NK-92 treated with Interleukin-12 subunit alpha and Interleukin-12 subunit beta, amount 100 ng/mL, for 24 hours (cell line): ENCODE data around the gene EEPD1.

Source experiments
- DNase-seq: peaks from one replicate; lab custom pipeline; 2025; lab: John Stamatoyannopoulos, UW

EEPD1 gene

GRCh38 chr7:36155811-36156361, 2.8 kb downstream of the EEPD1 start:
- DNase-seq, result no peak

DNA sequence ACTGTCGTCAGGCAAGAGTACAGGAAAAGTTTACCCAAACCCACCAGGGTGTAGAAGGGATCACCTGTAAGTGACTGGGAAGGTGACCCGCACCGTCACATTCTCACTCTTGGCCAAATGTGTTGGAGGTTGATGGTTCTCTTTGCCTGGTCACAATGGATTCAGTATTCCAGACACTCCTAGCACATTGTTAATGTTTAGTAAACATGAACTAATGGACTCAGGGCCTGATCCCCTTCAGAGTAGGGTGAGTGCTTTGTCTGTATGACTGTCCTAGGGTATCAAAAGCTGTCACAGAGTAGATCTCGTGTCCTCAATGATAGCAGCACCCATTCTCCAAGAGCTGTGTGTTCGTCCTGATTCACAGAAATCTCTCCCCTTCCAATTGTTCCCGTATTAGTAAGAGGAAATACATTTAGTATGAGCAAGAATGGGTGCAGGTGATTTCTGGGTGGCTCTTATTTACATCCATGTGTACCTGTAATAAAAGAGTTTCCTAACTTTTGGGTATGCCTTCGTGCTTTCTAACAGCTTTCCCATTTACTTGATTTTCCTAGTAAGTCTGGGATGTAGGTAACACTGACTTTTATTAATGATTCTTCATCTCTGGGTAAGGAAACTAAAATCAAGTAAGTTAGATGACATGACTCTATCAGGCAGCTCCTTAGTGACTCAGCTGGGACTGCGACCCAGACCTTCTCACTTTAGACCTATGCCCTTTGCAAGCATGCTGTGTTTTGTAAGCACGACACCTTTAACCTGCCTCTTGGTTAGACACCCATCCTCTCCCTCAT, 4.7 kb downstream of the EEPD1 start:
- no peak for DNase-seq

DNA sequence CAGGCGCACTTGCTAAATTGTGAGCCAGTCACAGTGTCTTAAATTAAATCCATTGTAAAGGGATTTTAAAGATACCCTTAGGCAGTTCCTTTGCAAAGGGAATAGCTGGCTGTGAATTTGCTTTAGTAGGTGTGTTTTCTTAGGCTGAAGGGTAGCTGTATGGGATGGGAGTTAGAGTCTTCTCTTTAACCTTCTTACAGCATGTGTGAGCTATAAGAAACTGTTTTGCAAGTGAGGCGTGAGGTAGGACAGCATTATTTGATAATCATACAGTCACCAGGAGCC, 5.2 kb downstream of the EEPD1 start:
- no peak for DNase-seq

DNA sequence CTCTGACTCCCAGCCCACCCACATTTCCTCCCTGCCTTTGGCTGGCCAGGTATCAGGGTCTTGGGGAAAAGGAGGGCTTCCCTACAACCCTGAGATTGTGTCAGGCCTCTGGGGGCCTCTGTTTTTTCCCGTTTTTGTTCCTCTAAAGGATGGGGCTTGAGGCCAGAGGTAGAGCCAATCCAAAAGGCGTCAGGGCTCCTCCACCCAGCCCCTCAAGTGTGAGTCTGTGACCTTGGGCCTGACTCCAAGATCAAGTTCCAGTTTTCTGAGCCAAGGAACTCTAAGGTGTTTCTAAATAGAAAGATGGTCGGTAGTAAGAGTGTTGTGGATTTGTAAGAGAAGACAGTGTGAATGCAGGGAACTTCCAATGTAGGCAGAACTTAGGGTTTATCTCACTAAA, 6.6 kb downstream of the EEPD1 start:
- no peak for DNase-seq

DNA sequence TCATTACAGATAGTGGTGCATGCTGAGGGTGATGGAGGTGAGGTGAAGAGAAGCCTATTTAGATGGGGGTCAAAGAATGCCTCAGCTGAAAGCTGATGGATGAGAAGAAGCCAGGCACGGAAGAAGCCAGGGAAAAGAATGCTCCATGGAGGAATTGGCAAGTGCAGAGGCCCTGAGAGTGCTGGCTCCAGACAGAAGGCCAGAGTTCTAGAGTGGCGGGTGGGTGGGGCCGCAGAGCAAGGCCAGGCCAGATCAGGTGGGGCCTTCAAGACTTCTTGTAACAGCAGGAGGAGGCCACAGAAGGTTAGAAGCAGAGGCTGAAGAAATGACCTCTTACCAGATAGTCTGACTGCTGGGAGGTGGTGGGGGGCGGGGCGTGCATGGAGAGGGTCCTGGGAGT, 7.3 kb downstream of the EEPD1 start:
- no peak for DNase-seq

DNA sequence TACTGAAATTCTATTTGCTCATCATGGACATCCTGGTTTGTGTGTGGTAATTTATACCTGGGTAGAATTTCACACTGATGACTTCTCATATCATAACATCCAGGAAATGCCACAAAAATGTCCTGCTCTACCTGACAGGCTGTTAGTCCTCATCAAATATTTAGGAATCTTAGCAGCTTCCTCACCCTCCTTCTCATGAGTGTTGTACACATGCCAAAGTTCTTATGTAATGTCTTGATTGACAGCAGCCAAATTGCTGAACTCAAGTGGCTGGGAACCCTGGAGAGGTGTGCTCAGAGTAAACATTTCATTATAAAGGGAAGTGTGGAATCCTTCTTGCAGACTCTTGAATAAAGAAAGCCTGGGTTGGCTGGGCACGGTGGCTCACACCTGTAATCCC, 8.9 kb downstream of the EEPD1 start:
- no peak for DNase-seq

- DNase-seq, result no peak
Observed at GRCh38 chr7:36165059-36165458, 12.0 kb downstream of the EEPD1 start.

GRCh38 chr7:36165802-36166201, 12.7 kb downstream of the EEPD1 start:
- no peak for DNase-seq

DNA sequence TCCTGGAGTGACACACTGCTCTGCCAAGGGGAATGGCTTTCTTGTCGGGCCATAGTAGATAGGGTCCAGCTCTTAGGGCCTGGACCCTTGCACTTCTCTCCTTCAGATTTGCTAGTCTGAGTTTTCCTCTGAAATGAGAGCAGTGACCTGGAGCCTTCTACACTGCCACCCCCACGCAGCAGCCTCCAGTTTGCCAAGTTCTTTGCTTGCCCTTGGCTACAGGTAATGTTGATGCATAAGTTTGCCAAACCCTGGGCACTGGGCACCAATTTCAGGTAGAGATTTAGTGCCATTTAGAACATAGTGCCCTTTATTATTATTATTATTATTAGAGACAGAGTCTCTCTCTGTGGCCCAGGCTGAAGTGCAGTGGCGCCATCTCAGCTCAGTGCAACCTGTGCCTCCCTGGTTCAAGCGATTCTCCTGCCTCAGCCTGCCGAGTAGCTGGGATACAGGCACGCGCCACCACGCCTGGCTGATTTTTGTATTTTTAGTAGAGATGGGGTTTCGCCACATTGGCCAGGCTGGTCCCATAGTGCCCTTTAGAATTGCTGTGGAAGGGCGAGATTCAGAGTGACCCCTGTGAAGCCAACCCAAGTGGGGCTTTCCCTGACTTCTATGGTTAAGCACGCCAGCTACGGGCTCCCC, 14.5 kb downstream of the EEPD1 start:
- no peak for DNase-seq

- no peak for DNase-seq
Observed at GRCh38 chr7:36171503-36171902, 18.4 kb downstream of the EEPD1 start.

- DNase-seq, result no peak
Observed at GRCh38 chr7:36175886-36176285, 22.8 kb downstream of the EEPD1 start.

DNA sequence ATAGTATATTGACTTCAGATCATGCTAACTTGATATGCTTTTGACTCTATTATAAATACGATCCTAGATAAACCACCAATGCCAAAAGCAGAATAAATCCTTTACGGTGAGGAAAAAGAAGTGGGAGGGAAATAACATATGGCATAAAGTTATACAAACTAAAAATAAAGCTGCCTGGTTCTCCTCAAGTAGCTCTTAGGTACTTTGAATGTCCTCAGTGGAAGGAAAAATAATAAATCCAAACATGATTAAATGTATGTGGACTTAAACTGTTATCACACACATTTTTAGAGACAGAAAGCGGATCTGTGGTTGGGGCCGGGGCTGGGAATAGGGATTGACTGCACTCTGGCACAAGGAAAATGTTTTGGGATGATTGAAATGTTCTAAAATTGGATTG, 23.6 kb downstream of the EEPD1 start:
- no peak for DNase-seq

- no peak for DNase-seq
Observed at GRCh38 chr7:36180121-36180520, 27.1 kb downstream of the EEPD1 start.

DNA sequence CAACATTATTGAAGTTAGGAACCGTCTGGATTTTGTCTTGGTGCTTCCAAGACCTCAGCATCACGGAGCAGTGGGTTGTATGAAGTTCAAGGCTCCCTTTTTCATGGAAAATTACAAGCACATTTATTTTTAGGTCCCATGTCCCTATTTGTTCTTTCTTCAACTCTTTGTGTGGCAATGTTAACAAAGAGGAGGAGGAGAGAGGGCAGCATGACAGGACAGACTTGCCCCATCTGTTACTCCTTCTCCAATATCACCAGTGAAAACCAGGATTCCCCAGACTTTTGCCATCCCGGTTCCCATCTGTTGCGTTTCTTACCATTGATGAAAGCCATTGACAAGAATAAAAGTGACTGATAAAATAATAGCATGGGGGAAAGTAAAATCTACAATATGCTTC, 28.6 kb downstream of the EEPD1 start:
- DNase-seq, result no peak

- DNase-seq, result no peak
Observed at GRCh38 chr7:36182854-36183604, 30.0 kb downstream of the EEPD1 start.

DNA sequence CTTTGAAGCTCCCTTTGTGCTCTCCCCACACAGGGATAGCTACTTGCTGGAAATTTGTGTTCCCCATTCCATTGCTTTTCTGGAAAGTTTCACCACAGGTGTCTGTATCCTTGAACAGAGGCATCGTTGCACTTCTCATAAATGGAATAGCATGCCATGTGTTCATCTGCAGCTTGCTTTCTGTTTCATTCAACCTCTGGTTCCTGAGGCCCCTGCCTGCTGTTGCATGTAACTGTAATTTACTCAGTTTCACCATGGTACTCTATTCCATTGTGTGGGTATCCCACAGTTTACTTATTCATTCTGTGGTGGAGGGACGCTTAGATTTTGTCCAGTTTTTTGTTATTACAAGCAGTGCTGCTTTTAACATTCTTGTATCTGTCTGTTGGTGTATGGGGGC, 32.0 kb downstream of the EEPD1 start:
- no peak for DNase-seq

- DNase-seq, result no peak
Observed at GRCh38 chr7:36185756-36186155, 32.7 kb downstream of the EEPD1 start.

GRCh38 chr7:36186359-36187121, 33.5 kb downstream of the EEPD1 start:
- no peak for DNase-seq

GRCh38 chr7:36188266-36188665, 35.2 kb downstream of the EEPD1 start:
- no peak for DNase-seq

DNA sequence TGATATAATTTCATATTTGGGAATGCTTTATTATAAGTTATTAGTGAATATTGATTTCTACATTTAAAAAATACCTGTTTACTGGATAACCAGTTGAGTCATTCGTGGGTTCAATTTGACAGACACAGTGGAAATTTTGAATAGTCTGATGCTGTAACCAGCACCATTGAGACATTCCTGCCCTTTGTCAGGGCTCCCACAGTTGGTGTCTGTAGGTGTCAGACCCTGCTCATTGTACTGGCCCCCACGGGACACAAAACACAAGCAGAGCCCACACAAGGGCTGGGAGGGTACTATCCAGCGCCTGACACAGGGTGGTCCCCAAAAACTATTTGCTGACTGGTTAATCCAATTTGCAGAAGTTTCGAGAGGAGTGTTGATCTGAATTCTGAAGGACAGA, 35.9 kb downstream of the EEPD1 start:
- DNase-seq, result no peak

- no peak for DNase-seq
Observed at GRCh38 chr7:36190447-36191291, 37.6 kb downstream of the EEPD1 start.
